GM19035 (cell line): ENCODE data around the gene IL32.

Experiments used
- ATAC-seq: cut with Tn5 transposase; IDR thresholded peaks from one replicate; pipeline ENCODE4 v1.9.1; 2021; ENCODE audit not compliant: unreplicated experiment

IL32 gene, protein sequence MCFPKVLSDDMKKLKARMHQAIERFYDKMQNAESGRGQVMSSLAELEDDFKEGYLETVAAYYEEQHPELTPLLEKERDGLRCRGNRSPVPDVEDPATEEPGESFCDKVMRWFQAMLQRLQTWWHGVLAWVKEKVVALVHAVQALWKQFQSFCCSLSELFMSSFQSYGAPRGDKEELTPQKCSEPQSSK

DNA sequence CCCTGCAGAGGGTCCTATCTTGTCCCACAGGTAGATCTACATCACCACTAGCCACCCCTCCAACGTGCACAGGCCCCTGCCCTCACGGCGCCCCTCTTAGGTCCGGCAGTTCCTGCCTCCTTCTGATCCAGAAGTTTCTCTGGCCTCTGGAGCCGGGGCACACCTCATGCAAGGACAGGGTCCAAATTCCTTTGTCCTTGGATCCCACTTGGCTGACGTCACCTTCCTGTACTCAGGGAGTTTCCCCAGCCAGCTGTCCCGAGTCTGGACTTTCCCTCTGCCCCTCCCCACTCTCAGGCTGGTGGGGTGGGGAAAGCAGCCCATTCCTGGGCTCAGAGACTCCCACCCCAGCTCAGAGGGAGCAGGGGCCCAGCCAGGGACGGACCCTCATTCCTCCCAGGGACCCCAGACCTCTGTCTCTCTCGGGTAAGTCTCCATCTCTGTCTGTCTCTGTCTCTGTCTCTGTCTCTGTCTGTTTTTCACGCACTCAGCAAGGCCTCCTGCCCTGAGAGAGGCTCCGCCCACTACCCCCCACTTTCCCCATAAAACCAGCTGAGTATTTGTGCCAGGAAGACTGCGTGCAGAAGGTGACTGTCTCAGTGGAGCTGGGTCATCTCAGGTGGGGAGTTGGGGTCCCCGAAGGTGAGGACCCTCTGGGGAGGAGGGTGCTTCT lies at the start of gene IL32:
TSS of gene IL32 (plus strand) at position 572 of the 673 bp plus-strand sequence. CDS start 172 bp downstream, outside the sequence.
- ATAC-seq: no peak

DNA sequence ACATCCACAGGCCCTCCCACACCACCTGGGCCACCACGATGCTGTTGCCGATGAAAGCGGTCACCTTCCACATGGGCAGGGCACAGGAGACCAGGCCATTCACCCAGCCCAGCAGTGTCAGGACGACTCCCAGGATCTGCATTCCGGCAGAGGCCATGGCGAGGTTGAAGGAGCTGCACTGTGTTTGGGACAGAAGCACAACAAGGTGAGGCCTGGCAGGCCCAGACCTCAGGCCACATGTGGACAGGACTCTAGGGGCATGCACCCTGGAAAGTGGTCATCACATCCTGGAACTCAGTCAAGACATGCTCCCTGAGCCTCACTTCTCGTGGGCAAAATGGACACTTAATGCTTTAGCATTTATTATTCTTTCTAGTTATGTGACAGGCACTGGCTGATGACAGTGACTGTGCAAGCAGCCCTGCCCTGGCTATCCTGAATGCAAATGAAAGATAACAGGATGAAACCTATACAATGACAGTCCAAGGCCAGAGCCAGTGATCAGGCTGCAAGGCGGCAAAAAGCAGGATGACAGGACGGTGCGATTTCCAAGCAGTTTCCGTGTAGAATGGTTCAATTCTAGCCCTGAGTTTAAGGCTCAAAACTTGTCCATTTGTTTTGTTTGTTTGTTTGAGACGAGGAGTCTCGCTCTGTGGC lies 49.4 kb upstream of the IL32 start:
- ATAC-seq: no peak

DNA sequence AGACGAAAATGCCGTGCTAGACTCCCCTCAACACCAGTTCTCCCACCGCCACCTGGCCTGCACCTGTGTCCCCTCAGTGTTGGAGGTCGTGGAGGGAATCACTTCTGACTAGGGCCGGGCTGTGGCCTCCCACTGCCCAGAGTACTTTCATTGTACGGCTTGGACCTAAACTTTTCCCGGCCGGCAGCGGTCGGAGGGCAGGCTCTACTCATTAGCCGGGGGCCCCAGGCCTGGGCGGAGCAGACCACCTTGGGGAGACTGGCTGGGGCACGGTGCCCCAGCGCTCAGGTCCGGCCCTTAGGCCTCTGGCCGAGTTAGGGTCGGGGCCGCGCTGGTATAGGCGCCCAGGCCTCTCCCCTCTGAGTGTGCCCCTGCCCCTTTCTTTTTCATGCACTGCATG lies 48.1 kb upstream of the IL32 start:
- no peak for ATAC-seq

DNA sequence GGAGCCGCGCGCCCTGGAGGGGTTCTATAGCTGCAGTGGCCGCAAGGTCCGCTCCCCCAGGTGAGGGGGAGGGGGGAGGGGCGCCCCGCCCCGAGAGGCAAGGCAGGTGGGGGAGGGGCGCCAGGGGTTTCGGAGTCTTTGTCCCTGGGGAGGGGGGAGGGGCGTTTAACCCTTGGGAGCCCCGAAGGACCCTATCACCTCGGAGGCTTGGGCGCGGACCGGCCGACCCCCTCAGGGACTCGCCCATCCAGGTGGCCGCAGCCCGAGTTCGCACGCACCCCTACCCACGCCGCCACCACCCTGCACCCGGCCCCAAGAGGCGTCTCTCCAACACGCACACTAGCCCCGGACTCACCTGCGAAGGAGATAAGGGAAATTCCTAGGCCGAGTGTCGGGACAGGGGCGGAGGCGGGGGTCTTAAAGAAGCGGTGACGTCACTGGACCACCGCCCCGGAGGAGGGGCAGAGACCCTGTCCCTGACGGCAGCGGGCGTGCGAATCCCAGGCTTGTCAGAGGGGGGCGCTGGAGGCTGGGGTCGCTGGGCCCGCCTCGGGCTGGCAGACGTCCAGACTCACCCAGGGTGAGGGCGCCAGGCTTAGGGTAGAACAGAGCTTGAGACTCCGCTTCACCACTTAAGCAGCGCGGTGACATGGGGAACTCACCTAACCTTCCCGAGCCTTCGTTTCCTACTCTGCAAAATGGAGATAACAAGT lies 47.5 kb upstream of the IL32 start, which contains the start of gene CLDN6:
TSS of gene CLDN6 (minus strand) at position 390 of the 713 bp plus-strand sequence. CDS start 2,162 bp downstream, outside the sequence.
- no peak for ATAC-seq

DNA sequence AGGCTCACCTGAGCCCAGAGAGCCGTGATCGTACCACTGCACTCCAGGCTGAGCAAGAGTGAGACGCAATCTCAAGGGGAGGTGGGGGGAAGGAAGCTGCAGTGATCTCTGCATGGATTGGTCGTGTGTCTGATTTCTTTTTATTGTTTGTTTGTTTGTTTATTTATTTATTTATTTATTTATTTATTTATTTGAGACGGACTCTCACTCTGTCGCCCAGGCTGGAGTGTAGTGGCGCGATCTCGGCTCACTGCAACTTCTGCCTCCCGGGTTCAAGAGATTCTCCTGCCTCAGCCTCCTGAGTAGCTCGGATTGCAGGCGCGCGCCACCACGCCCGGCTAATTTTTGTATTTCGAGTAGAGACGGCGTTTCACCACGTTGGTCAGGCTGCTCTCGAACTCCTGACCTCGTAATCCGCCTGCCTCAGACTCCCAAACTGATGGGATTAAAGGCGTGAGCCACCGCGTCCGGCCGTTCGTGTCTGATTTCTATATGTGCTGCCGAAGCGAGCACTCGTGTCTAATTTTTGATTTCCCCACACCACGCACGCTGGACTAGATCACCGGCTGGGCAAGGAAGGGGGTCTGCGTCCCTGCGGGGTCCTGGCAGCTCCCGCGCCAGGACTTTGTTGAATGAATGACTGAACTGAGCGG lies 45.7 kb upstream of the IL32 start:
- ATAC-seq: no peak

DNA sequence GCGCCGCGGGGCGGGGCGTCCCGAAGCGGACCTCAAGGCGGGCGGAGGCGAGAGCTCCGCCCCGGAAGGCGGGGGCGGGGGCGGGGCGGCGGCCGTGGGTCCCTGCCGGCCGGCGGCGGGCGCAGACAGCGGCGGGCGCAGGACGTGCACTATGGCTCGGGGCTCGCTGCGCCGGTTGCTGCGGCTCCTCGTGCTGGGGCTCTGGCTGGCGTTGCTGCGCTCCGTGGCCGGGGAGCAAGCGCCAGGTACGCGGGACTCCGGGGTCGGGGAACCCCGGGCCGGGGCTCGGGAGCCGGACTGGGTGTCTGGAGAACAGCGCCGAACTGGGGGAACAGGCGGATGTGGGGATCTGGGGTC lies 45.2 kb upstream of the IL32 start, which contains the start of gene TNFRSF12A:
TSS of gene TNFRSF12A (plus strand) at position 122 of the 357 bp plus-strand sequence. CDS start at position 152, 30 bp downstream.
- ATAC-seq: no peak

DNA sequence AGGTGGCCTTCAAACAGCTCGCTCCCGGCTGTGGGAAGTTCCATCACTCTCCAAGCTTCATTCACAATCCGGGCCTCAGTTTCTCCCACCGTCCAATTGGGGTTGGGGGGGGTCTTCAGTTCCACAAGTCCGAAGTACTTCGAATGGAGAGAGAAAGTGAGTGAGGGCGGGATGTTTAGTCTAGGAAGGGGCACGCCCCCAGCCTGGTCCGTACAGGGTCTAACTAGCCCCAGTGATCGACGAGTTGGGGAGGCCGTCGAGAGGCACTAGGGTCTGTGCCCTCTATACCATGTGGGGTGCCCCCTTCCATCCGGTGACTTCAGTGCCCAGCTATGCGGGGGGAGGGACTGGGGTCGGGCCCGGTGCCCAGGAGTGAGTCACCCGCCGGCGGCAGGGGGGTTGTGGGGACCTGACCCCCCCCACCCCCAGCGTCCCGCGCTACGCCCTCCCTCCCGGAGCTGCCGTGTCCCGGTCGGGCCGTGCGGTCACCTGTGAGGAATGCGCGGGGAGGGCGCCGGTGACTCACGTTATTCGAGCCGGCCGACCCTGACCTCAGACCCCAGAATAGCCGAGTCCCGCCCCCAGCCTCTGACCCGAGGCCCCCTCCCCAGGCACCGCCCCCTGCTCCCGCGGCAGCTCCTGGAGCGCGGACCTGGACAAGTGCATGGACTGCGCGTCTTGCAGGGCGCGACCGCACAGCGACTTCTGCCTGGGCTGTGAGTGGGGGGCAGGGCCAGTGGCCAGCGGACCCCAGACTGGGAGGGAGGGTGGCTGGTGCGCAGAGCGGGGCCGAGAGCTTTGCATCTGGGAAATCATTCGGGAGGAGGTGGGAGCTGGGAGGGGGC lies 44.6 kb upstream of the IL32 start:
- ATAC-seq: no peak

DNA sequence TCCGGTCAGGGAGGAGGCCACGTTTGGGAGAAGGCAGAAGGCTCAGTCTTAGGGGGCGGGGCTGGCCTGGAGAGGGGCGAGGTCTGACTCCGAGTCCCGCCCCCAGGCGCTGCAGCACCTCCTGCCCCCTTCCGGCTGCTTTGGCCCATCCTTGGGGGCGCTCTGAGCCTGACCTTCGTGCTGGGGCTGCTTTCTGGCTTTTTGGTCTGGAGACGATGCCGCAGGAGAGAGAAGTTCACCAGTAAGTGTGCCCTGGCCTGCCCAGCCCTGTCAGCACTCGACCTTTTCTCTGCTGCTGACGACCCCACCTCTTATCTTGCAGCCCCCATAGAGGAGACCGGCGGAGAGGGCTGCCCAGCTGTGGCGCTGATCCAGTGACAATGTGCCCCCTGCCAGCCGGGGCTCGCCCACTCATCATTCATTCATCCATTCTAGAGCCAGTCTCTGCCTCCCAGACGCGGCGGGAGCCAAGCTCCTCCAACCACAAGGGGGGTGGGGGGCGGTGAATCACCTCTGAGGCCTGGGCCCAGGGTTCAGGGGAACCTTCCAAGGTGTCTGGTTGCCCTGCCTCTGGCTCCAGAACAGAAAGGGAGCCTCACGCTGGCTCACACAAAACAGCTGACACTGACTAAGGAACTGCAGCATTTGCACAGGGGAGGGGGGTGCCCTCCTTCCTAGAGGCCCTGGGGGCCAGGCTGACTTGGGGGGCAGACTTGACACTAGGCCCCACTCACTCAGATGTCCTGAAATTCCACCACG lies 43.8 kb upstream of the IL32 start:
- no peak for ATAC-seq

DNA sequence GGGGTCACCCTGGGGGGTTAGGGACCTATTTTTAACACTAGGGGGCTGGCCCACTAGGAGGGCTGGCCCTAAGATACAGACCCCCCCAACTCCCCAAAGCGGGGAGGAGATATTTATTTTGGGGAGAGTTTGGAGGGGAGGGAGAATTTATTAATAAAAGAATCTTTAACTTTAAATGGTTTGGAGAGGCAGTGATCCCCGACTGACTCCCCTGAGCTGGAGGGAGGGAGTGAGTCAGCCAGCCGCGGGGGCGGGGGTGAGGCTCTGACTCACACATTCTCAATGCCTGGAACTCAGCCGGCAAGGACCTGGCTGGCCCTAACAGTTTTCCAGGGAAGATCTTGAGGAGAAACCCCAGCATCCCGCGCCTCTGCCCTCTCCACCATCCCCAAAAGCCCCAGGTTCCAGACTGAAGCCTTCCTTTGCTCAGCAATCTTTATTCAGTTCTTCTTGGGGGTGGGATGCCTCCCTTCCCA lies 43.2 kb upstream of the IL32 start:
- ATAC-seq: no peak

DNA sequence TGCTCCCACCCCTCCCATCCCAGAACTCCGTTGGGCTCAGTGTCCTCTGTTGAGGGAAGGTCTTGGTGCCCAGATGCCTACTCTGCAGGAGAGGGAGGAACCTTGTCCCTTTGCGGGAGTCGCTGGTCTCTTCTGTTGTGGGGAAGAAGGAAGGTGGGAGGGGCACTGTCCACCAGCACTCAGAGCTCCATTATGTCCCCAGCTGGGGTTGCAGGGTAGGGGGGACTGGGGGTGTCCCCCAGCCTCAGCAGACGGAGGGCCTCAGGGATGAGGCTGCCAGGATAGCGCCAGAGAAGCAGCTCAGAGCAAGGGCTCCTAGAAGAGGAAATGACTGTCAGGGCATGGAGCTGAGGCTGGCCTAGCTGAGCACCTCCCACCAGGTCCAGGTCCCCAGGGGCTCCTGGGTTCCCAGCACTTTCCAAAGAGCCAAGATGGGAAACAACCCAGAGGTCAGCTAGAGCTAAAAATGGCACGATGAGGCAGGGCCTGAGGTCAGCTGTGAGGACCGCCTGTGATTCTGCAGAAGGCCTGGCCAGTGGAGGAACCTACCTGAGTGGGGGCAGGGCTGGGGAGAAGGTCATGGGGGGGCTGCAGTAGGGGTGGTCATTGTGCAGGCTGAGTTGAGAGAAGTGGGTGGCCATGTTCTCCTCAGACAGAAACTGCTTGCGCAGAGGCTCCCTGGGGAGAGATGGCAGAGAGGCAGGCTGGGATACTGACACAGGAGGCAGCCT lies 42.6 kb upstream of the IL32 start:
- no peak for ATAC-seq

DNA sequence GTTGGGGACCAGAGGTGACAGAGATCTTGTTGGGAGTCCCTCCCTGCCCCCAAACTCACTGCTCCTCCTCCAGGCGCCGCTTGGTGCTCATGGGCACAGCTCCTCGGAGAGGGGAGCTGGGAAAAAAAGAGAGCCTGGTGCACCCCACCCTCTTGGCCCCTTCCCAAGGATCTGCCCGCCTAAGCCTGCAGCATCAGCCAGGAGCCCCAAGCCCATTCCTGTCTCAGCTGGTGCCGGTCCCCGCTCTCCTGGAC lies 42.1 kb upstream of the IL32 start:
- no peak for ATAC-seq

DNA sequence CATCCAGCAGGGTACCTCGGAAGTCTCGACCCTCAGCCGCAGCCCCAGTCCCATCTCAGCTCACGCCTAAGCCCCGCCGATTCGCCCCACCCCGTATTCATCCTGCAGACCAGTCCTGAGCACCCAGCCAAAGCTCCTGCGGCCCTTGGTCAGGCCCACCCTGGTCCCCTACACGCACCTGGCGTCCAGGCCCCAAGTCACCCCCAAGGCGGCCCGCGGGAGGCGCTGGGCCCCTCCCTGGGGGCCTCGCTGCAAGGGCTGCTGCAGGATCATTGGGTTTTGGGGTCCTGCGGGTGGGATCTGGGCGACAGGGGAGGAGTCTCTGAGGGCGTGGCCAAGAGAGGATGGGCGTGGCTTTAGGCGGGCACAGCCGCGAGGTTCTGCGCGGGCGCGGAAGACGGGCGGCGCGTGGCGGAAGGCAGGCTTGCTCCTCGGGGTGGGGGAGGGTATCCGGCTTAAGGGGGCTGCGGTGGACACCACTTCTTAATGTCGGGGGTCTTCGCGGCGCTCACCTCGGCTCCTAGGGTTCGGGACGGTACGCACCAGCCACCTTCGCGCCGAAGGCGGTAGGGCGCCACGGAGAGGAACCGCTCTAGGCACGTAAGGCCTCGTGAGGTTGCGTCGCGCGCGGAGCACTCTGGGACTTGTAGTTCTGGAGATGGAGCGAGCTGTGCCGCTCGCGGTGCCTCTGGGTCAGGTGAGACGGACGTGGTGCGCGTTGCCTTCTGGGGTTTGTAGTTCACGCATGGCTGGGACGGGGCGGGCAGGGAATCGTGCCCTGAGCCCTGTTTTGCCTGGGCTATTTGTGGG lies 41.6 kb upstream of the IL32 start, which contains the start of the genes HCFC1R1 and THOC6:
TSS of gene HCFC1R1 (minus strand) at position 274 of the 810 bp plus-strand sequence. CDS start at position 273, 1 bp downstream.
TSS of gene THOC6 (plus strand) at position 367 of the 810 bp plus-strand sequence. CDS start at position 659, 292 bp downstream.
- peak; percentile 77 for ATAC-seq

DNA sequence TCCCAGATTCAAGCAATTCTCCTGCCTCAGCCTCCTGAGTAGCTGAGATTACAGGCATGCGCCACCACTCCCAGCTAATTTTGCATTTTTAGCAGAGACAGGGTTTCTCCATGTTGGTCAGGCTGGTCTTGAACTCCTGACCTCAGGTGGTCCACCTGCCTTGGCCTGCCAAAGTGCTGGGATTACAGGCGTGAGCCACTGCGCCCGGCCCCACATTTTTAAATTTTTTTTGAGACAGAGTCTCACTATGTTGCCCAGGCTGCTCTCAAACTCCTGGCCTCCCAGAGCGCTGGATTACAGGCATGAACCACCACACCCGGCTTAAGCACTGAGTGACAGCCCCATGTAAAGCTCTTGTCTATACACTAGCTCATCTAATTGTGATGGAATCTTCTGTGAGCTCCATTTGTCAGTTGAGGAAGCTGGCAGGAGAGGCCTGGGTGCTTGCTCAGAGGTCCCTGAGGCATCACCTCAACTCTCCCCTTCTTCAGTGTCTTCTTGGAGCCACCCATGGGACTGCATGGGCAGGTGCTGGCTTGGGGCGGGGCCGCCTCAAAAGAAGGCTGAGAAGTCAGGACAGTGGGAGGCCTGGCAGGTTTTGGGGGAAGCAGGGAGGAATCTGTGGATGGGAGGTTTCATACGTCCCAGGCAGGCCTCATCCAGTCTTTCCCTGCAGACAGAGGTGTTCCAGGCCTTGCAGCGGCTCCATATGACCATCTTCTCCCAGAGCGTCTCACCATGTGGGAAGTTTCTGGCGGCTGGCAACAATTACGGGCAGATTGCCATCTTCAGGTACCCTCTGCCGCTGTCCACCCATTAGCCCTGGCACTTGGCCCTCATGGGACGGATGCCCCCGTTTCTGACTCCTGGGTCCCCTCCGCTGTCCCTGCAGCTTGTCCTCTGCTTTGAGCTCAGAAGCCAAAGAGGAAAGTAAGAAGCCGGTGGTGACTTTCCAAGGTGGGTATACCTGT lies 40.1 kb upstream of the IL32 start:
- no peak for ATAC-seq

DNA sequence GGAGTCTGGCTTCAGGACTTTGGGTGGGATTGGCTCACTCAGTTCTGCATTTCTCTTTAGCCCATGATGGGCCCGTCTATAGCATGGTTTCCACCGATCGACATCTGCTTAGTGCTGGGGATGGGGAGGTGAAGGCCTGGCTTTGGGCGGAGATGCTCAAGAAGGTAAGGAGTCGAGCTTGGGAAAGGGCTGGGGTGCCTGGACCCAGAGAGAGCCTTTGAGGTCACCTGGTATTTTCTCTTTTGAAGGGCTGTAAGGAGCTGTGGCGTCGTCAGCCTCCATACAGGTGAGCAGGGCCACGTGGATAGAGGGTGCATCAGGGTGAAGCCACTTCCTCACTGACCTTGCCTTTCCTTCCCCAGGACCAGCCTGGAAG lies 39.4 kb upstream of the IL32 start:
- no peak for ATAC-seq

DNA sequence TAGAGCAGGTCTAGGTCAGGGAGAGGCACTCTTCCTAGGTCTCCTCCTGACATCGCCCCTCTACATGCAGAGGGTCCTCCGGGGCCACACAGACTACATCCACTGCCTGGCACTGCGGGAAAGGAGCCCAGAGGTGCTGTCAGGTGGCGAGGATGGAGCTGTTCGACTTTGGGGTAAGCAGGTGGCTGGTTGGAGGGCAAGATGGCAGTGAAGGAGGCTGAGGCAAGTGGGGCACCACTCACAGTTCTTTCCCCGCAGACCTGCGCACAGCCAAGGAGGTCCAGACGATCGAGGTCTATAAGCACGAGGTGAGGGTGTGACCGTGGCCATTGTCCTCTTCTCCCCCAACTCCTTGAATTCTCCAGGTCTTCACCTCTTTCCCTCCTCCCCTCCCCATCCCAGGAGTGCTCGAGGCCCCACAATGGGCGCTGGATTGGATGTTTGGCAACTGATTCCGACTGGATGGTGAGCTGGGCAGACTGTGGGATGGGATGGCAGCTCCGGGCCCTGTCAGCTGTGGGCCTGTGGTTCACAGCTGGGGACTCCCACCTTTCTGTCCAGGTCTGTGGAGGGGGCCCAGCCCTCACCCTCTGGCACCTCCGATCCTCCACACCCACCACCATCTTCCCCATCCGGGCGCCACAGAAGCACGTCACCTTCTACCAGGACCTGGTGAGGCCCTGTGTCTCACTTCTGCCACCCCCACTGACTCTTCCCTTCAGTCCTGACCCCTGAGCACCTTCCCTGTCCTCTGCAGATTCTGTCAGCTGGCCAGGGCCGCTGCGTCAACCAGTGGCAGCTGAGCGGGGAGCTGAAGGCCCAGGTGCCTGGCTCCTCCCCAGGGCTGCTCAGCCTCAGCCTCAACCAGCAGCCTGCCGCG lies 38.6 kb upstream of the IL32 start:
- no peak for ATAC-seq

DNA sequence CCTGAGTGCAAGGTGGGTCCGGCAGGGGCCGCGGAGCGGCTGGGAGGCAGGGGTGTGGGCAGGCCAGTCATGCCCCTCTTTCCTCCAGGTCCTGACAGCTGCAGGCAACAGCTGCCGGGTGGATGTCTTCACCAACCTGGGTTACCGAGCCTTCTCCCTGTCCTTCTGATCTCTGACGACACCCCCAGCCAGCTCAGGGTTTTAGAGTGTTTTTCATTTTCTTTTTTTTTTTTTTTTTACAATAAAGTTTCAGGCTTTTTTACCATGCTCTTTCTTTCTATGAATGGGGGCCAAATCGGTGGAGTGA lies 38.0 kb upstream of the IL32 start:
- no peak for ATAC-seq
